Endothelial cell of umbilical vein (primary cell): Measurements from ENCODE around the gene CAMTA1. TPM values are rescaled to one million over a fixed set of nuclear protein-coding genes. Genes with fewer than 3 reads are reported as not detected.

Experiments
- BruUV-seq: library from RNA; stranded (reverse); fragments of 400-500 nt; replicated peaks from 2 replicates; lab custom pipeline; 2021; lab: Mats Ljungman, UMichigan
- CTCF ChIA-PET: fragments of 300-600, 350-600 bp; sonication (Branson Sonifier 250); formaldehyde crosslinking; loops from one replicate; lab custom pipeline; 2021; ENCODE audit warnings: antibody characterized with exemption, inconsistent platforms; lab: Charles Lee
- POLR2A ChIA-PET: fragments of 300-600, 350-600 bp; sonication (Branson Sonifier 250); formaldehyde crosslinking; loops from one replicate; lab custom pipeline; 2021; ENCODE audit warnings: antibody characterized with exemption, inconsistent platforms; lab: Charles Lee
- DNase-seq: peaks from one replicate; pipeline ENCODE4 v3.0.0-alpha.2; 2011; ENCODE audit warnings: low read depth, low spot score
- FAIRE-seq: peaks from 2 replicates; lab custom pipeline; 2011; peaks lifted over from hg19 to GRCh38; lab: Jason Lieb, UNC
- H2AFZ ChIP-seq: 2 replicates; pipeline ENCODE4 v1.6.0; 2012; ENCODE audit warnings: low read depth, low read length, control low read depth, inconsistent platforms
- H3K27ac ChIP-seq: 2 replicates; pipeline ENCODE4 v1.5.1; 2011; ENCODE audit warnings: low read depth, mild to moderate bottlenecking, control low read depth, low read length, moderate library complexity; ENCODE audit not compliant: insufficient read depth
- H3K27me3 ChIP-seq, 2 experiments: 2 replicates each; pipeline versions ENCODE4 v1.6.0 to v1.6.1; 2011; ENCODE audit warnings: low read length in 2 of 2, mixed read lengths in 1 of 2; ENCODE audit not compliant: control insufficient read depth in 2 of 2, insufficient read depth in 2 of 2
- H3K36me3 ChIP-seq, 2 experiments: 2 replicates in 1 of 2; 3 replicates in 1 of 2; pipeline ENCODE4 v1.5.1; 2011; ENCODE audit warnings: low read length in 2 of 2, mild to moderate bottlenecking in 1 of 2, moderate library complexity in 1 of 2; ENCODE audit not compliant: control insufficient read depth in 2 of 2, insufficient read depth in 2 of 2; ENCODE audit errors: extremely low read depth in 1 of 2
- H3K4me1 ChIP-seq: 3 replicates; pipeline ENCODE4 v1.5.1; 2011; ENCODE audit warnings: mild to moderate bottlenecking, low read length; ENCODE audit not compliant: control insufficient read depth, insufficient read depth; ENCODE audit errors: extremely low read depth
- H3K4me2 ChIP-seq: 2 replicates; pipeline ENCODE4 v1.6.1; 2011; ENCODE audit warnings: low read length, control low read depth, mixed read lengths; ENCODE audit not compliant: insufficient read depth
- H3K4me3 ChIP-seq, 3 experiments: fragments of 200-600 bp in 1 of 3; sonication (generic), shearing (Covaris generic) in 1 of 3; replicated peaks in 1 of 3; 2 replicates each; pipeline ENCODE4 v1.5.1; 2011 to 2016; ENCODE audit warnings: control low read depth in 3 of 3, low read length in 3 of 3, mild to moderate bottlenecking in 2 of 3, inconsistent platforms in 1 of 3, low read depth in 1 of 3, moderate library complexity in 1 of 3; ENCODE audit not compliant: insufficient read depth in 1 of 3
- H3K79me2 ChIP-seq: 2 replicates; pipeline ENCODE4 v1.6.0; 2012; ENCODE audit warnings: low read length, inconsistent platforms; ENCODE audit not compliant: control insufficient read depth, insufficient read depth
- H3K9ac ChIP-seq: replicated peaks from 2 replicates; pipeline ENCODE3; 2011; ENCODE audit warnings: low read length, control low read depth; ENCODE audit not compliant: insufficient read depth; ENCODE audit errors: extremely low read depth
- H3K9me1 ChIP-seq: replicated peaks from 3 replicates; pipeline ENCODE4 v1.6.0; 2011; ENCODE audit warnings: mild to moderate bottlenecking, low read length; ENCODE audit not compliant: control insufficient read depth, insufficient read depth; ENCODE audit errors: extremely low read depth
- H3K9me3 ChIP-seq: replicated peaks from 2 replicates; pipeline ENCODE4 v1.5.1; 2012; ENCODE audit warnings: low read length, inconsistent platforms; ENCODE audit not compliant: control insufficient read depth, insufficient read depth
- H4K20me1 ChIP-seq: replicated peaks from 2 replicates; pipeline ENCODE3; 2011; ENCODE audit warnings: mild to moderate bottlenecking, low read length; ENCODE audit not compliant: control insufficient read depth, insufficient read depth; ENCODE audit errors: extremely low read depth
- CTCF ChIP-seq, 2 donors: IDR thresholded peaks; 1 replicate in 1 of 2; 2 replicates in 1 of 2; pipeline ENCODE4 v1.5.1; 2011; ENCODE audit warnings: low read length in 2 of 2, mild to moderate bottlenecking in 2 of 2, moderate library complexity in 2 of 2, control low read depth in 1 of 2, inconsistent platforms in 1 of 2, low read depth in 1 of 2; ENCODE audit not compliant: insufficient read depth in 1 of 2; ENCODE audit errors: extremely low read depth in 1 of 2
- EZH2 ChIP-seq: IDR thresholded peaks from 2 replicates; pipeline ENCODE4 v1.6.1; 2012; ENCODE audit warnings: borderline replicate concordance, low read depth, mild to moderate bottlenecking, moderate library complexity, low read length, inconsistent platforms; ENCODE audit not compliant: severe bottlenecking
- FOS ChIP-seq: IDR thresholded peaks from 2 replicates; pipeline ENCODE4 v1.6.1; 2011; ENCODE audit warnings: mild to moderate bottlenecking, low read length, moderate library complexity, borderline replicate concordance; ENCODE audit not compliant: insufficient read depth
- GATA2 ChIP-seq: IDR thresholded peaks from 2 replicates; pipeline ENCODE4 v1.7.0; 2011; ENCODE audit warnings: low read depth, mild to moderate bottlenecking, moderate library complexity, mixed read lengths, low read length; ENCODE audit not compliant: insufficient read length, insufficient read depth
- JUN ChIP-seq: IDR thresholded peaks from 2 replicates; pipeline ENCODE4 v1.6.1; 2011; ENCODE audit warnings: borderline replicate concordance, low read depth; ENCODE audit not compliant: insufficient read length, insufficient read depth
- MAX ChIP-seq: IDR thresholded peaks from 2 replicates; pipeline ENCODE4 v1.6.1; 2011; ENCODE audit not compliant: insufficient read depth, insufficient read length
- MYC ChIP-seq: IDR thresholded peaks from one replicate; pipeline ENCODE4 v1.6.1; 2011; ENCODE audit warnings: mild to moderate bottlenecking, low read depth, low read length
- POLR2A ChIP-seq: IDR thresholded peaks from 2 replicates; pipeline ENCODE4 v1.6.1; 2012; ENCODE audit warnings: low read depth, mild to moderate bottlenecking, control low read depth, low read length
- POLR2AphosphoS5 ChIP-seq: IDR thresholded peaks from 2 replicates; pipeline ENCODE4 v1.6.1; 2012; ENCODE audit warnings: low read depth, mild to moderate bottlenecking, control low read depth, low read length, moderate library complexity; ENCODE audit not compliant: insufficient read depth
- dilution Hi-C: fragments of 300-500 bp; cut with MboI; formaldehyde crosslinking; loops from one replicate; pipeline ENCODE4 v1.15.0; 2019; ENCODE audit warnings: low sequenced_read_pairs; ENCODE audit not compliant: extremely low pct_ligation_motif_present
- intact Hi-C: fragments of 100-400 bp; cut with micrococcal nuclease; formaldehyde crosslinking; loops from one replicate; pipeline ENCODE4 v1.10.0; 2022
- polyA plus RNA-seq, 4 experiments: library from polyadenylated mRNA; depleted of rRNA in 3 of 4; stranded (reverse) in 3 of 4; unstranded in 1 of 4; fragments of >200 nt; gene quantifications; 2 replicates each; pipeline versions ENCODE4 v1.2.1 to v1.2.3, GENCODE V29; 2011 to 2012; ENCODE audit warnings: missing spikeins in 1 of 4
- total RNA-seq: library from RNA; stranded (reverse); gene quantifications from 2 replicates; pipeline ENCODE4 v1.2.3, GENCODE V29; 2021

The CAMTA1 gene
- total and polyA plus RNA-seq, 2 donors (not counting 3 experiments of a cell fraction or from before 2014, with no cell fraction given) = 50.8 to 92.7 TPM

- CTCF ChIA-PET = interaction anchor here (1.0 to 2.1 kb wide), 3 partner anchors 9 to 127 kb away, joined by 3 to 4 read pairs (median 3); no protein-coding TSS in a partner anchor
These were observed 641.7 kb downstream of the CAMTA1 start for GRCh38 chr1:7426780-7427604.

More at GRCh38 chr1:7426780-7427604, 641.7 kb downstream of the CAMTA1 start:
- dilution Hi-C loops = no loop called here
- intact Hi-C loops = no loop called here
- DNase-seq (no peak), FAIRE-seq (no peak)
- H4K20me1 ChIP-seq = no peaks in the 10 kb centered on the region
- peaks cover 4% of the 10 kb centered on the region for H3K4me1 ChIP-seq
- no peak overlapping the region for H3K9ac ChIP-seq
- no peak overlapping the region for H2AFZ ChIP-seq
- no peaks in the 10 kb centered on the region for H3K79me2 ChIP-seq
- H3K36me3 ChIP-seq = no peaks in the 10 kb centered on the region
- TF ChIP-seq MYC (no peak), JUN (no peak), GATA2 (no peak), POLR2A (no peak), POLR2AphosphoS5 (no peak), MAX (no peak), EZH2 (no peak), FOS (no peak), CTCF (IDR thresholded peaks at IDR 0.05; ENCODE audit: extremely low read depth in 1 of 2, insufficient read depth in 1 of 2, low read depth in 1 of 2, low read length in 2 of 2) (no peak)
- no peak overlapping the region for H3K4me3 ChIP-seq
- POLR2A ChIA-PET = no interaction called here
- no peaks in the 10 kb centered on the region for H3K9me3 ChIP-seq
- no peak overlapping the region for H3K27ac ChIP-seq
- H3K4me2 ChIP-seq = no peak overlapping the region
- H3K27me3 ChIP-seq = no peaks in the 10 kb centered on the region
- BruUV-seq = no TSS peak
- H3K9me1 ChIP-seq = no peaks in the 10 kb centered on the region
